CD4-positive, alpha-beta T cell treated with Interleukin-4 for 1 hour (primary cell): ENCODE results near the gene TRPC4.

ENCODE experiments used
- DNase-seq, 2 donors: peaks; one replicate each; pipeline ENCODE4 v3.0.0-alpha.2; 2020 to 2022

Gene TRPC4

GRCh38 chr13:37869756-37870488 lies at the start of gene TRPC4:
TSS of gene TRPC4 (minus strand) at chr13:37869772. CDS start at chr13:37783333, 86,439 bp downstream.
- no peak for DNase-seq

GRCh38 chr13:37918751-37919150 lies 49.2 kb upstream of the TRPC4 start:
- DNase-seq = no peak

DNA sequence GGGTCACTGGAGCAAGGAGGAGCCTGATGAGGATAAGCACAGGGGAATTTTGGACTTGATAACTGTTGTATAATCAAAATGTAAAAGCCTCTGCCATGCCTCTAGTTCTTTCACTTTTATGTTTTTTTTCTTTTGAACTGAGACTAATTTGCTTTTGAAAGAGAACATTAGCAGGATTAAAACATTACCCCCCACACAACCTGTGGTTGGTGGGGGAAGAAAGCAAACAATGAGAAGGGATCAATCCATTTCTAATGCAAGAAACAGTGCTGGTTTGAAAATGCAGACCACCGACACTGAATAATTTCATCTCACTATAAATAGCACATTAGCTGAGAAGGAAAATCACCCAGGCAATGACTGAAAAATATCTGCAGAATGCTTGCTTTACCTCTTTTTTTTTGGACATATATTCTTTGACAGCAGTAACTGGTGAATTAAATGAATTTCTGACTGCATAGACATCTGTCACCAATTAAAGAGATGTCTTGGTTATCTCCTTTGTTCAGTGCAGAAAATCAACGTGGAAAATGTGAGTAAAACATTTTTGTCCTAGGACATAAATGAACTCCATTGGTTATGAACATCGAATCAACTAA lies 48.6 kb upstream of the TRPC4 start:
- no peak for DNase-seq

DNA sequence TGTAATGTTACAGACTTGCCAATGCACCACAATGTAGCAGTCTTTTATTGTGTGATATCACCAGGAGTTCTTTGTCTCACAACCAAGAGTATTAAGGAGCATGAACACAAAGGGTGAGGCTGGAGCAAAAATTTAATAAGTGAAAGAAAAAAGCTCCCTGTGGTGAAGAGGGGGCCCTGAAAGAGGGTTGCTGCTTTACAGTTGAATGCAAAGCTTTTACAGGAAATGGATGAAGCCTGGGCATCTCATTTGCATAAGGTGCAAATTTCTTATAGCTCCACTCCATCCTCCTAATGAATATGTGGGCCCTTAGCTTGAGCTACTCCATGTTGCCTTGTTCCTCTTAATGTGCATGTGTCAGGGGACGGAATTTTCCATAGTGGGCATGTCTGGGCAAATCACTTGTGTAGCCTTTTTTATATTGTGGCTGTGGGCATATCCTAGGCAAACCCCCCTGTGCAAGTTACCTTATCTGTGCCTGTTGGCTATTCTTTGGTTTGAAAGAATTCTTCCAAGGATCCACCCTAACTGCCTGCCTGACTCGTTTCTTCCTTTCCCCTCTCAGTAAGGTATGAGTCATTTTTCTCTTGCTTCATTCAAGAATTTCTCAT lies 45.3 kb upstream of the TRPC4 start:
- no peak for DNase-seq

GRCh38 chr13:37910790-37911189 lies 41.2 kb upstream of the TRPC4 start:
- DNase-seq = no peak

DNA sequence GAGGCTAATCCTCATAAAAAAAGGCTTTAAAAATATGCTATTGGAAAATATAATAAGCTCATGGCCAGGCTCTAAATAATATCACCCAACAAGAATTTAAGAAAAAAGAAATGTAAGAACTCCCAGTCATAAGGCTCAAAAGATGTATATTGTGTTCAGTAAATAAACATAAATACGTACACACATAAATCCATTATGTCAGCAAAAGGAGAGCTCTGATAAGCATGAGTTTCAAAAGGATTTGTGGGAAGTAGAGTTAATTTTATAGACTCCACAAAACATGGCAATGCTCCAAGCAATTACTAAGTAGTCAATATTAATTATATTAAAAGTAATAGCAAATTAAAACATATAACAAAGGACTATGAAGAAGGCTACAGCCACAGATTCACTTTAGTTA lies 37.3 kb upstream of the TRPC4 start:
- no peak for DNase-seq

DNA sequence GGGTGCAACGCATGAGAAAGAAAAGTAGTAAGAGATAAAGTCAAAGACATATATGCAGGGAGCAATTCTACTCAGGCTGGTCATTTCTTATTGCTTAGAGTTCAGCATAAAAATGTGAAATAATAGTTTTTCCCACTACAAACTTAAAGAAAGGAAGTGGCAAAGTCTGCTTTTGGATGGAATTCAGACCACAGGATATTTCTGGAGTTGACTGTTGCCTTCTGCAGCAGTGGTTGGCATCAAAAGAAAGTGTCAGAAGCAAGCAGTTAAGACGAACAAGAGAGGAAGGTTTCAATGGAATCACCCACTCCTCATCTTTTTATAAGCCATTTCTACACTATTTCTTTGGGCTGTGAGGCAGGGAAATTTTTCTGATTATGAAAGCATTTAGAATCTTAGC lies 36.2 kb upstream of the TRPC4 start:
- no peak for DNase-seq

DNA sequence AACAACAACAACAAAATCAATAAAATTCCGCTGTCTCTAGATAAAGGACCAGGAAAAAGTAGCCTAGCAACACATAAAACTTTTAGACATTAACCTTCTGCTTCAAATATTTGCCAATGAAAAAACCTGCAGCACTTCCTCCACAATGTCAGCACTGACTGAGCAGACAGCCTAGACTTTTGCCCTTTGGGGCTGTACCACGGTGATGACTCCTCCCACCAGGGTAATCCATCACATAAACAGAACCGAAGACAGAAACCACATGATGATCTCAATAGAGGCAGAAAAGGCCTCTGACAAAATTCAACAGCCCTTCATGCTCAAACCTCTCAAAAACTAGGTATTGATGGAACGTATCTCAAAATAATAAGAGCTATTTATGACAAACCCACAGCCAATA lies 30.2 kb upstream of the TRPC4 start:
- DNase-seq = no peak

GRCh38 chr13:37893321-37893720 lies 23.7 kb upstream of the TRPC4 start:
- DNase-seq = no peak

DNA sequence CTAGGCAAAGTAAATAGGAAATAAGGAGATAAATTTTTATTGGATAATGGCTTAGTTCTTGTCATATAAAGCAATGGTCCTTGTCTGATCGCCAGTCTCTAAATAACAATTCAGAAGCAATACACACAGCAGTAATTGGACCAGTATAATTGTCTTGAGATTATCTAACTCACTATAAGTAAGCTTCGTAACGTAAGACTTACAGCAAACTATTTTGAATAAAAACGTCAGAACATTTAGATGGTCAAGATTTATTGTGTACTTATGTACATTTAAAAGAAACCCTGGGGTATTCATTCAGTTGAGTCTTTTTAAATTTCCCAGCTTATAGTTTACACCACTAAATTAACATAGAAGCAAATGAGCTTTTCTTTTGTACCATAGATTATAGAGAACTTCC lies 20.2 kb upstream of the TRPC4 start:
- DNase-seq = no peak

DNA sequence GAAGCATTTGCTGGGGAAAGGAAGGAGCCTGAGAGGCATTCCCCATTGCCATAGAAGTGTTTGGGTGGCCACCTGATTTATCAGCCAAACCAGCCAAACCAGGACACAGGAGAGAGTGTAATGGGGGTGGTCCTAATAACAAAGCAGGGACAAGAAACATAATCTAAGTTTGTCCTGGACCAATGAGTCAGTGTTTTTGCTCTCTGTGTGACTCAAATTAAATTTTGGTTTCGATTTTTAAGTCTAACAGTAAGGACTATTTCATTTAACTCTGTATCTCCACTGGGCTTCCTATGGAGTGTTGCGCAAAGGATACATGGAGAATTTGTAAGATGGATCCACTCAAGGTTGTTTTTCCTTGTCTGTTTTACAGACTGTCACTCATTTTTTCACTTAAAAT lies 19.5 kb upstream of the TRPC4 start:
- DNase-seq = no peak

- DNase-seq = no peak
Measured at GRCh38 chr13:37886879-37887278, 17.3 kb upstream of the TRPC4 start.

DNA sequence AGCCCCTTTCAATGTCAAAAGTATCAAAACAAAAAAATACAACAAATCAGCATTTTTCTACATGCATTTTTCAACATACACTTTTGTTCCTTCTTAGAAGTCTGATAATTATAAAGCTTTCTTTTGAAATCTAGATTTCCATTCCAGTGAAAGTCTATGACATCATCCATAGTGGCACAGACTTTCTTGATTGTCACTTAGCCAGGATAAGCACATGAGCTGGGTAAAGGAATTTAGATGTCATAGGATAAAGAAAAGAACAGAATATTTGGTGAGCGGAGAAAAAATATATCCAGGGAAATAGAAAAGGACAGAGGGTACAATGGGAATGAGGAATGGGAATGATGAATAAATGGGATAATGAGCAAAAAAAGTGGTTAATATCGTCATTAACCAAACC lies 15.1 kb upstream of the TRPC4 start:
- no peak for DNase-seq

- DNase-seq = no peak
Measured at GRCh38 chr13:37884026-37884425, 14.5 kb upstream of the TRPC4 start.

GRCh38 chr13:37878921-37879320 lies 9.3 kb upstream of the TRPC4 start:
- no peak for DNase-seq

DNA sequence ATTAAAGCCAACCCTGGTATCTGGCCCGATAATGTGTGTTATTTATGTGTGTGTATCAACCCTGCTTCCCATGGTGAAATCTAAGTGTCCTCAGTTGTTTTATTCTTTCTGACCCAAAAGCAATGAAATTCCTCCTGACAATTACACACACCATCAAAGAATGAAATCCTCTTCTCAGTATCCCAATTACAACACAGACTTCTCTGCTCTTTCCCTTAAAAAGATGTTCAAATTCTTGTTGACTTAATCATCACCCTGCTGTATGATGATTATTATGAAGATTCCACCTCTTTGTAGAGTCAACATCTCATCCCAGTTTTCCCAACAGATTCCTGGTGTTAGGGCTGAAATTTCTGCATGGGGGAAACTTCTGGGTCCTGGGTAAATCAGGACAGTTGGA lies 8.9 kb upstream of the TRPC4 start:
- no peak for DNase-seq

DNA sequence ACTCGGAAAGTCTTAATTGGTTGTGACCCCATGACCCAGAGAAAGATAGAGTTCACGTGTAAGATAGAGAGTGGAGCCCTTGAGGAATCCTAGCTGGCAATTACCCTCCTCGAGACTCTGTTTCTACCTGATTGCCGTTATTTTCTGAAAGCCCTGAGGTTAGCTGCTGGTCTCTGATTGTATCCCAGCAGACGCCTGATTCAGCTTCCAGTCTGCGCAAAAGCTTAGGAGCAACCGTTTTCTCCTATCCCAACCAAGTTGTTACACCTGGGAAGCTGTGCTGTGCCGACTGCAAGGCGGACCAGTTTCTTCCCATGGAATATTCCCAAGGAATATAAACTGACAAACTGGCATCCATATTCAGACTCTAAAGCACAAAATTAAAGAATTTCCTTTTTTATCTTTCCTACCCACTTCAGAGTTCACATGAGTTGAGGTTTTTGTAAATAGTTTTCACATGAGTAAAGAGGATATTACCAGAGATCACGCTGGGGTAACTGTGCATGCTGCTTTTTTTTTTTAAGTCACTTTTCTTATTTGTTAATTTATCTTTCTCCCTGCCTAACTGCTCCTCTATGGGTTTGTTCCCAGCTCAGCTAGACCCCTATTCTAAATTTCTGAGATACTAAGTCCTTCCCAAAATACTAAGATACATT lies 1.5 kb upstream of the TRPC4 start:
- DNase-seq = no peak

GRCh38 chr13:37870489-37870845 lies 895 bp upstream of the TRPC4 start:
- DNase-seq = no peak

- no peak for DNase-seq
Measured at GRCh38 chr13:37869506-37869755, 141 bp downstream of the TRPC4 start.

- DNase-seq = no peak
Measured at GRCh38 chr13:37868691-37869505, 674 bp downstream of the TRPC4 start.

DNA sequence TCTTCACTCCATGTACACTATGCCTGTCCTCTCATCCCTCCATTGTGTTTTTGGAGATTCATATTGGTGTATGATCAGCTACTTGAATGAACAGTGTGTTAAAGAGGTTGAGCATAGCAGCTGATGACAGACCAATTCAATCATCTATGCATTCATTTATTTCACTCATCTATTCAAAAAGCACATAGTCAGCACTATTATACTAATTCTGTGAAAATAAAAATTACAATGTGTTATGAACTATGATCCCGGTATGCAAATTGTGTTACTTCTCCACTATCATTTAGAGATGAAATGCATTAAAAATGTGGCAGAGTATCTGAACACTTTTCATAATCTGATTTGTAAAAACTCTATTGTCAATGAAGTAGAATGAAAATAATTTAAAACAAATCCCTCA lies 5.9 kb downstream of the TRPC4 start:
- no peak for DNase-seq

DNA sequence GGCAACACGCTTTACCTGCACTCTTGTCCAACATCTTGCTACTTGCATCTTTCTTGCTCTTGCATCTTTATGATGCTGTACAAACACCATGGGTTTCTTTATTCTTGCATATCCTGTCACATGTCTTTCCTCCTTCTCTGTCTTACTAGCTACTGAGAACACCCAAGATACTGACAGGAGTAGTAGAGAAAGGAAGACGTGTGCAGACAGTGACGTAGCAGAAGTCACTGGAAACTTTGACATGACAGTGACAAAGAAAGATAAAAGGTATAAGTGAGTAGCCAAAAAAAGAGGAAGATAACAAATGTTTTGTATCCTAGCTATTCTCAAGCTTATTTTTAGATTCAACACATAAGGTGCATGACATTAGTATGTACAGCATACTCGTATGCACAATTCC lies 34.2 kb downstream of the TRPC4 start:
- no peak for DNase-seq

- no peak for DNase-seq
Measured at GRCh38 chr13:37833411-37833810, 36.2 kb downstream of the TRPC4 start.

DNA sequence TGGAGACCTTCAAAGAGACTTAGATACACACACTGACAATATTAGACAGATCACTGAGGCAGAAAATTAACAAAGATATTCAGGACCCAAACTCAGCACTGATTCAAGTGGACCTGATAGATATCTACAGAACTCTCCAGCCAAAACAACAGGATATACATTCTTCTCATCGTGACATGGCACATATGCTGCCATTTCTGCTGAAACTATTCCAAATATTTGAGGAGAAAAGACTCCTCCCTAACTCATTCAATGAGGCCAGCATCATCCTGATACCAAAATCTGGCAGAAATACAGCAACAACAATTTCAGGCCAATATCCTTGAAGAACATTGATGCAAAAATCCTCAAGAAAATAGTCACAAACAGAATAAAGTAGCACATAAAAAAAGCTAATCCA lies 53.3 kb downstream of the TRPC4 start:
- no peak for DNase-seq
